NCI-H2107 treated with DMSO at 0.1 percent for 48 hours (cell line): Measurements from ENCODE around the gene SRPK3.

Experiments used
- DNase-seq: peaks from one replicate; lab custom pipeline; 2025; ENCODE audit not compliant: unreplicated experiment; lab: John Stamatoyannopoulos, UW

The SRPK3 gene

GRCh38 chrX:153829799-153830639, 49.2 kb downstream of the SRPK3 start, which contains the start of gene PDZD4:
TSS of gene PDZD4 (minus strand) at chrX:153830544. CDS start at chrX:153830298, 246 bp downstream.
- no peak for DNase-seq

- no peak for DNase-seq
These were observed 50.0 kb downstream of the SRPK3 start for GRCh38 chrX:153830640-153831428.

- DNase-seq = no peak
These were observed 50.7 kb downstream of the SRPK3 start for GRCh38 chrX:153831429-153832150.

GRCh38 chrX:153832728-153833127, 51.9 kb downstream of the SRPK3 start:
- DNase-seq = no peak
